ENCODE data around the gene NFKB2.

DNA sequence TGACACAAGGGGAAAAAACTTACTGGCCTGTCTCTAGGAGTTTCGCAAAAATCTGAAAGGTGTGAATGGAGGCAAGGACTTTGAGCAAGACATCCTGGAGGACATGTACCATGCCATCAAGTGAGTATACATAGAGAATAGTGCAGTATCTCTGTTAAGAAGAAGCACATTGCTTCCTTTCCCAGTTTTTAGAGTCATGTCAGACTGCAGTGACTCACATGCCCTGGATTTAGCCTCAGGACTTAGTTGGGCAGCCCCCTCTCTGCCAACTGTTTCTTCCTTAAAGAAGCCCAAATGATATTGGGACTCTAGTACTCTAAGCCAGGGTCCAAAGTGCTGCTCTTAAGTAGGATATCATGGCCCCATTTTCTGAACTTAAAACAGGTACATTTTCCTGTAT, 28.1 kb upstream of the NFKB2 start:
- no peak for TF ChIP-seq ZNF274 (IDR thresholded peaks at IDR 0.05; ENCODE audit: low read depth, low read length)
- TF ChIP-seq YY1 (IDR thresholded peaks at IDR 0.05; ENCODE audit: insufficient read depth, insufficient read length), result no peak
- no peak for TF ChIP-seq SUZ12 (IDR thresholded peaks at IDR 0.05; ENCODE audit: extremely low read depth, insufficient read depth, insufficient read length)
